Epithelial cell of esophagus (primary cell): ENCODE results near the gene SENP1.
A peak's percentile ranks its signal among the peaks of the same experiment; 100 is the strongest.

Experiments
- DNase-seq: peaks from one replicate; pipeline ENCODE4 v3.0.0; 2010; ENCODE audit warnings: low read depth
- H3K4me3 ChIP-seq: 2 replicates; pipeline ENCODE4 v1.5.1; 2011; ENCODE audit warnings: mild to moderate bottlenecking, low read length, control low read depth
- TF ChIP-seq, protein P1 (sequence below): IDR thresholded peaks from 2 replicates; pipeline ENCODE4 v1.5.1; 2011; ENCODE audit warnings: low read depth, mild to moderate bottlenecking, low read length, control low read depth, inconsistent platforms; ENCODE audit not compliant: insufficient read depth; ENCODE audit errors: missing control alignments

Gene SENP1

DNA sequence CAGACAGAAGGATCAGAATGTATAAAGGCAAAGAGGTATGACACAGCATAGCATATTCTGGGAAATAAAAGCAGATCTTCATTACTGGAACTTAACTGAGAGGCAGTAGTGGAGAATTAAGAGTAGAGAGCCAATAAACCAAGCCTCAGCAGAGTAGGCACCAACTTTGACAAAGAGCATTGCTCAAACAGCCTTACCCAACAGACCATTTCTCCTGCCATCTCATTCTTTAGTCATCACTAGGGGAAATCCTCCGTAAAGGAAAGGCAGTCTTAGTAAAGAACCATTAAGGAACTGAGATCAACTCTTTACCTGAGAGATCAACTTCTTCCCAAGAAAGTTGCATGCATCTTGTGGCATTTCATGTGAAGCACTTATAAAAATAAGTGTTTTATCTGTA lies 36.6 kb downstream of the SENP1 start:
- H3K4me3 ChIP-seq = no peak overlapping the region
- peak; percentile 89 for DNase-seq
- TF ChIP-seq, protein P1, sequence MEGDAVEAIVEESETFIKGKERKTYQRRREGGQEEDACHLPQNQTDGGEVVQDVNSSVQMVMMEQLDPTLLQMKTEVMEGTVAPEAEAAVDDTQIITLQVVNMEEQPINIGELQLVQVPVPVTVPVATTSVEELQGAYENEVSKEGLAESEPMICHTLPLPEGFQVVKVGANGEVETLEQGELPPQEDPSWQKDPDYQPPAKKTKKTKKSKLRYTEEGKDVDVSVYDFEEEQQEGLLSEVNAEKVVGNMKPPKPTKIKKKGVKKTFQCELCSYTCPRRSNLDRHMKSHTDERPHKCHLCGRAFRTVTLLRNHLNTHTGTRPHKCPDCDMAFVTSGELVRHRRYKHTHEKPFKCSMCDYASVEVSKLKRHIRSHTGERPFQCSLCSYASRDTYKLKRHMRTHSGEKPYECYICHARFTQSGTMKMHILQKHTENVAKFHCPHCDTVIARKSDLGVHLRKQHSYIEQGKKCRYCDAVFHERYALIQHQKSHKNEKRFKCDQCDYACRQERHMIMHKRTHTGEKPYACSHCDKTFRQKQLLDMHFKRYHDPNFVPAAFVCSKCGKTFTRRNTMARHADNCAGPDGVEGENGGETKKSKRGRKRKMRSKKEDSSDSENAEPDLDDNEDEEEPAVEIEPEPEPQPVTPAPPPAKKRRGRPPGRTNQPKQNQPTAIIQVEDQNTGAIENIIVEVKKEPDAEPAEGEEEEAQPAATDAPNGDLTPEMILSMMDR = no peak

- TF ChIP-seq, protein P1 = no peak
- H3K4me3 ChIP-seq = no peak overlapping the region
- DNase-seq = no peak
Observed at GRCh38 chr12:48068457-48068856, 37.4 kb downstream of the SENP1 start.

GRCh38 chr12:48067250-48067938 lies 38.5 kb downstream of the SENP1 start:
- TF ChIP-seq, protein P1 = no peak
- no peak for DNase-seq
- no peak overlapping the region for H3K4me3 ChIP-seq

- TF ChIP-seq, protein P1 = no peak
- H3K4me3 ChIP-seq = no peak overlapping the region
- no peak for DNase-seq
Observed at GRCh38 chr12:48065041-48065440, 40.8 kb downstream of the SENP1 start.

- TF ChIP-seq, protein P1 = no peak
- no peak overlapping the region for H3K4me3 ChIP-seq
- no peak for DNase-seq
Observed at GRCh38 chr12:48063530-48063929, 42.3 kb downstream of the SENP1 start.

GRCh38 chr12:48061938-48062719 lies 43.8 kb downstream of the SENP1 start:
- DNase-seq = peak; percentile 27
- H3K4me3 ChIP-seq = no peak overlapping the region
- TF ChIP-seq, protein P1 = peak; percentile 17
